NCI-H1436 treated with DMSO at 0.1 percent for 48 hours (cell line): ENCODE results near the gene PRDM12.

Experiments
- DNase-seq: peaks from one replicate; lab custom pipeline; 2025; lab: John Stamatoyannopoulos, UW

The PRDM12 gene

GRCh38 chr9:130728721-130729120, 64.3 kb downstream of the PRDM12 start:
- DNase-seq = no peak

- no peak for DNase-seq
Measured at GRCh38 chr9:130729145-130729544, 64.8 kb downstream of the PRDM12 start.

- peak; percentile 43 for DNase-seq
Measured at GRCh38 chr9:130731355-130731754, 67.0 kb downstream of the PRDM12 start.

DNA sequence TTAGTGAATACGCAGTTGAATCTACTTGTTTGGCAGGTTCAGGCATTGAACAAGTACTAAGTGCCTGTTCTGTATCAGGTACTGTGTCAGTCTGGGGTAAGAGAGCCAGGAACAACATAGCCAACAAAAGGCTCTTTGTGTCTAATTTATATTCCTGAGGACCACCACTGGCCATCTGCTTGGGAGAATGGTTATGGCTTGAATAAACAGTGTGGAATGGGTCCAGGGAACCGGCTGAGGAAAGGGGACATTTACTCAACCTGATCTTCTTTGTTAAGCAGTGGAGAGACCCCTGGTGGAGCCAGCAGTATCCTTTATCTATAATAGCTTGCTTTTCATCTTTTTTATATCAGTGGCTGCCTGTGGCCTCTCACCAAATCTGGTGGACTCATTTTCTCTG, 67.7 kb downstream of the PRDM12 start:
- DNase-seq = peak; percentile 6
